Endometrial microvascular endothelial cells (primary cell): ENCODE data around the gene TM7SF2. TPM values are rescaled to one million over a fixed set of nuclear protein-coding genes. Genes with fewer than 3 reads are reported as not detected.
"Not testable (repeated sequence)": the region's sequence is repeated elsewhere in the genome, so short reads cannot be mapped to it uniquely, and the experiment has no call there.

Experiments
- in situ Hi-C: cut with HindIII; loops from 2 replicates; pipeline ENCODE4 v1.10.0; 2017; ENCODE audit warnings: low sequenced_read_pairs, low pct_unique_long_range_greater_than_20kb; ENCODE audit errors: inconsistent ontology term
- total RNA-seq: library from RNA; depleted of rRNA; stranded (reverse); fragments of >200 nt; gene quantifications from one replicate; pipeline ENCODE4 v1.2.3, GENCODE V29; 2015; ENCODE audit errors: inconsistent ontology term

Gene TM7SF2
- total RNA-seq, 1 donor from 2014 or later, result 16.6 TPM

GRCh38 chr11:65112546-65113360 is 1.1 kb downstream of the TM7SF2 start:
- in situ Hi-C loops, result no loop called here

- in situ Hi-C loops, result no loop called here
Observed at GRCh38 chr11:65113361-65113756, 1.7 kb downstream of the TM7SF2 start.

- in situ Hi-C loops, result no loop called here
Observed at GRCh38 chr11:65113839-65114238, 2.2 kb downstream of the TM7SF2 start.

- in situ Hi-C loops, result no loop called here
Observed at GRCh38 chr11:65114538-65115171, 3.0 kb downstream of the TM7SF2 start.

- in situ Hi-C loops, result no loop called here
Observed at GRCh38 chr11:65115361-65116082, 3.9 kb downstream of the TM7SF2 start.

- in situ Hi-C loops, result no loop called here
Observed at GRCh38 chr11:65116370-65117205, 4.9 kb downstream of the TM7SF2 start.

- in situ Hi-C loops, result no loop called here
Observed at GRCh38 chr11:65117206-65118096, 5.8 kb downstream of the TM7SF2 start, which contains the start of gene ZNHIT2. TSS of gene ZNHIT2 (minus strand) at chr11:65117701. CDS start at chr11:65117653, 48 bp downstream.

- in situ Hi-C loops, result no loop called here
Observed at GRCh38 chr11:65118097-65118837, 6.6 kb downstream of the TM7SF2 start.

GRCh38 chr11:65118891-65119669 is 7.4 kb downstream of the TM7SF2 start:
- in situ Hi-C loops, result not testable (repeated sequence)

- in situ Hi-C loops, result no loop called here
Observed at GRCh38 chr11:65119670-65119995, 8.0 kb downstream of the TM7SF2 start.

- in situ Hi-C loops, result no loop called here
Observed at GRCh38 chr11:65120831-65121230, 9.2 kb downstream of the TM7SF2 start.

- in situ Hi-C loops, result no loop called here
Observed at GRCh38 chr11:65121447-65121864, 9.8 kb downstream of the TM7SF2 start.

- in situ Hi-C loops, result no loop called here
Observed at GRCh38 chr11:65121865-65122696, 10.4 kb downstream of the TM7SF2 start, which contains the start of the genes FAU and MRPL49. TSS of gene FAU (minus strand) at chr11:65122134. CDS start at chr11:65121813, 321 bp downstream. TSS of gene MRPL49 (plus strand) at chr11:65122321. CDS start at chr11:65122347, 26 bp downstream.

GRCh38 chr11:65124480-65125196 is 13.0 kb downstream of the TM7SF2 start:
- in situ Hi-C loops, result no loop called here
